Activated T-helper 1 cell treated with Interleukin-2 at 50 U/mL for 16 hours (primary cell): ENCODE data around the gene GALM.
"Not testable (repeated sequence)": the region's sequence is repeated elsewhere in the genome, so short reads cannot be mapped to it uniquely, and the experiment has no call there.

ENCODE experiments used
- DNase-seq: peaks from one replicate; pipeline ENCODE4 v3.0.0-alpha.2; 2020; ENCODE audit warnings: low read depth

Gene GALM

DNA sequence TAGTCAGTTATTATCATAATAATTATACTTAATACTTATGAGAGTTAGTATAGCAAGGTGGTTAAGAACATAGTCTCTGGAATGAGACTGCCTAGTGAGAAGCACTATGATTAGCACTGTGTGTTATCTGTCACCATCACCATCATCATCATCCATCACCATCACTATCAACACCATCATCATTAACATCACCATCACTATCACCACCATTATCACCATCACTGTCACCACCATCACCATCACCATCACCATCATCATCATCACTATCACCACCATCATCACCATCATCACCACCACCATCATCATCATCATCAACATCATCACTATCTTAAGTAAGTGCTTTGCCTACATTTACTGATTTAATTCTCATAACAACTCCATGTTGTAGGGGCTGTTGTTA lies 45.6 kb downstream of the GALM start:
- DNase-seq: no peak

GRCh38 chr2:38712413-38712812 lies 46.5 kb downstream of the GALM start:
- no peak for DNase-seq

DNA sequence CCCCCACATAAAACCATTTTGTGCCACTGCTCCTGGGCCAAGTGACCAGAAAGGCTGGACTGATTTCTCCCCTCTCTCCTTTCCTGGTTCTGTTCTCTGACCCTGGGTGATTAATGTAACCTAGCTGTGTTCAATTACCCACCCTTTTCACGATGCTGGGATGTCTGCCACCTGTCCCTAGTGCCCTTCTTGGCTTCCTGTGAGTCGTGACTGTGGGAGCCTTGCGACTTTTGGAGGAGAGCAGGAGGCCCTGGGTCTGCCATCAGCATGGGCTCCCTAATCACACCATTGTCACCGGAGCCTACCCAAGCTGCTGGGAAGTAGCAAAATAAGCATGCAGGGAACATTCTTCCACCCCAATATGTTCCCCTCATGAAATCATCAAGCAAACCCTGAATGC lies 47.0 kb downstream of the GALM start:
- DNase-seq: no peak

- no peak for DNase-seq
Measured at GRCh38 chr2:38713338-38713737, 47.4 kb downstream of the GALM start.

- not testable (repeated sequence) for DNase-seq
Measured at GRCh38 chr2:38714941-38715340, 49.0 kb downstream of the GALM start.

DNA sequence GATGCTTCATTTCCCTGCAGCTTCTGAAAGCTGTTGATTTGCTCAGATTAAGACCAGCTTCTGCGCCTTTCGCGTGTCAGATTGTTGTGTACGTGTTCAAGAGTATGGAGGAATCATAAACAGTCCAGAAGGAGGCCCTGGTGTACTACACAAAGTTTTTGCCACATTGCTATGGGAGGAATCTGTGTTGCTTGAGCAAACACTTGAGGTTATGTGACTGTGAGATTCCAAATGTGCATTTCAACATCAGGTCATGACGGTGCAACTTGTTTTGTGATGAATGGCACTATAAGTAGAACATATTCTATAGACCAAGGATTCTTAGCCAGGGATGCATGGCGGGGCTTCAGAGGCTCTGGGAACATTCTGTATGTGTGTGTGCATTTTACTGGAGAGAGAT lies 50.3 kb downstream of the GALM start:
- no peak for DNase-seq

GRCh38 chr2:38718601-38719000 lies 52.7 kb downstream of the GALM start:
- DNase-seq: no peak

- no peak for DNase-seq
Measured at GRCh38 chr2:38719706-38720105, 53.8 kb downstream of the GALM start.

- DNase-seq: no peak
Measured at GRCh38 chr2:38720613-38721241, 54.8 kb downstream of the GALM start.

- DNase-seq: no peak
Measured at GRCh38 chr2:38722271-38723061, 56.6 kb downstream of the GALM start.

DNA sequence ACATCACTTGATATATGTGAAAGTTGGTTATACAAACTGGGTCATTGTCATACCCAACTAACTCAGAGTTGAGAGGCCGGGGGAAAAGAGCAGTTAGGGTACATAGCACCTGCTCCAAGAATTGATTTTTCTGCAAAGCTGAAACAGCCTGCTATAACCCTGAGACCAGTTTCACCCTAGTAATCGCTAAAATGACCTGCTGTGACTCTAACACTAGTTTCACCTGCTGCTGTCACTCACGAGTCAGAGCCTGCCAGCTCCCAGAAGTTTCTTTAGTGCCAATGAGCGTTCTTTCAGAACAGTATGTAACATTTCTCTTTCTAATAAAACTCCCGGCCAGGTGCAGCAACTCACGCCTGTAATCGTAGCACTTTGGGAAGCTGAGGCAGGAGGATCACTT lies 57.3 kb downstream of the GALM start:
- no peak for DNase-seq

GRCh38 chr2:38727661-38728060 lies 61.7 kb downstream of the GALM start:
- no peak for DNase-seq

DNA sequence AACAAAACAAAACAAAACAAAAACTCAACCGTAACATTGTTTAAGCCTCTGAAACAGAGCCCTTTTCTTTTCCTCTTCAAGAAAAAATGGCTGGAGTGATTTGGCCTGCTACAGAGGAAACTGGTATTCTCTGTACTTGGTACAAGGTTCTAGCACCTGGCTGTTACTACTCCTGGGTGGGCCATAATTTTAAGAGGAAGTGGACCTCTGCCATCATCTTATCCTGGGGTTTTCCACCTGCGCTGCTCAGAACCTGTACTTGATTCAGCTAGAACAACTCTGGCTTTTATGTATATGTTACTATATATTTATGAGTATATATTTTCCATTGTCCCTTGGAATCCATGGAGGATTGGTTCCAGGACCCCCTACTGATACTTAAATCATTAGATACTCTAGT lies 62.8 kb downstream of the GALM start:
- DNase-seq: no peak

- no peak for DNase-seq
Measured at GRCh38 chr2:38731090-38731489, 65.2 kb downstream of the GALM start.

DNA sequence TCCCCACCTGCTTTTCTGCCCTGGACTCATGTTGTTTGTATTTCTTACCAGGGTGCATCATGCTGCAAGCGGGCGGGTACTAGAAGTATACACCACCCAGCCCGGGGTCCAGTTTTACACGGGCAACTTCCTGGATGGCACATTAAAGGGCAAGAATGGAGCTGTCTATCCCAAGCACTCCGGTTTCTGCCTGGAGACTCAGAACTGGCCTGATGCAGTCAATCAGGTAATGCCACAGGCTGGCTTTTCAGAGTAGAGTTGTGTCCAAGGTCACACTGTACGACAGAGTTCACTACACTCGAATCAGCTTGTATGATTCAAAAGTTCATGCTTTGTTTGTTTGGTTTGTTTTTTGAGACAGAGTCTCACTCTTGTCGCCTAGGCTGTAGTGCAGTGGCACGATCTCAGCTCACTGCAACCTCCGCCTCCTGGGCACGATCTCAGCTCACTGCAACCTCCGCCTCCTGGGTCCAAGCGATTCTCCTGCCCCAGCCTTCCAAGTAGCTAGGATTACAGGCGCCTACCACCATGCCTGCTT lies 65.8 kb downstream of the GALM start:
- no peak for DNase-seq

DNA sequence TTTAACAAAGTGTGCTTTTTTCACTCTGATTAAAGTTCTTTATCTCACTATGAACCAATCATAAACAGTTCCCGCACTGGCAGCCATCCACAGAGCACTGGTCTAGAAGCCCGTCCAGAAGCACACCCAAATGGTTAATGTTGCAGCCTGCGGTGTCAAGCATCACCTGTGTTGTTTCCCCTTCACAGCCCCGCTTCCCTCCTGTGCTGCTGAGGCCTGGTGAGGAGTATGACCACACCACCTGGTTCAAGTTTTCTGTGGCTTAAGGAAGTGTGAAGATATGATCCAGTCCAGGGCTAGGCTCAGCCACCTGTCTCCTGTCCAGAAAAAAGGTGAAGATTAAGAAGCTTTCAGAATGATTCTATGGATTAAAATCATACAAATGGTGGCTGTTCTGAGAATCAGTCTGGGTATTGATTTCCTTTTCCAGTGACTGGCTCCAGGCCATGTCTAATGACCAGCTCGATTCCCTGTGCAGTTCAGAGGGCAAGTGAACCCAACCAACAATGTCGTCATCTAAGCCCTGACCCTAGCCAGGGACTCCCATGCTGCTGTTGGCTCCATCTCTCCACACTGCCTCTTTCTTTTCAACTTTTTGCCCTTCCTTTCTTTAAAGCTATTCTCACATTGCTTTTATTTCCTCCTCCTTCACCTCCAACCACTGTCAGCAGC lies 67.5 kb downstream of the GALM start:
- DNase-seq: no peak

GRCh38 chr2:38734299-38735058 lies 68.6 kb downstream of the GALM start:
- DNase-seq: no peak

- DNase-seq: no peak
Measured at GRCh38 chr2:38735999-38736320, 70.0 kb downstream of the GALM start.

DNA sequence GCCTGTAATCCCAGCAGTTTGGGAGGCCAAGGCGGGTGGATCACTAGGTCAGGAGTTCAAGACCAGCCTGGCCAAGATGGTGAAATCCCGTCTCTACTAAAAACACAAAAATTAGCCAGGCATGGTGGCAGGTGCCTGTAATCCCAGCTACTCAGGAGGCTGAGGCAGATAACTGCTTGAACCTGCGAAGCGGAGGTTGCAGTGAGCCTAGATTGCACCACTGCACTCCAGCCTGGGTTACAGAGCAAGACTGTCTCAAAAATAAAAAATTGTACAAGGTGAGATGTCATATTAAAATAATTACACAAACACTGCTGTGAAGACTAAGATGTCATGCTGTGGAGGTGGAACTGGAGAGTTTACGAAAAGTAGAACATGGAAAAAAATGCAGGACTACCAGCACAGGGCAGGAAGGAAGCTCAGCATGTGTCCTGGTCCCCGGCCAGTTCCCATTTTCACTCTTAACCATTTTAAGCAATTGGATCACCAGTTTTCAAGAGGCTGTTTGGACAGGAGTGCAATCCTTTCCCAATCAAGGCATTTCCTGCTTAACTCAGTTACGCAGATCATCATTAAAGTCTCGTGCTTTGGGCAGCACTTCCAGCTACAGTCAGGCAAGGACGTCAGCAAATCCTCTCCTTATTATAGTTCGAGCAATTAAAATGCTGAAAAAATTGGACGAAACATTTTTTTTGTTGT lies 71.2 kb downstream of the GALM start:
- not testable (repeated sequence) for DNase-seq

DNA sequence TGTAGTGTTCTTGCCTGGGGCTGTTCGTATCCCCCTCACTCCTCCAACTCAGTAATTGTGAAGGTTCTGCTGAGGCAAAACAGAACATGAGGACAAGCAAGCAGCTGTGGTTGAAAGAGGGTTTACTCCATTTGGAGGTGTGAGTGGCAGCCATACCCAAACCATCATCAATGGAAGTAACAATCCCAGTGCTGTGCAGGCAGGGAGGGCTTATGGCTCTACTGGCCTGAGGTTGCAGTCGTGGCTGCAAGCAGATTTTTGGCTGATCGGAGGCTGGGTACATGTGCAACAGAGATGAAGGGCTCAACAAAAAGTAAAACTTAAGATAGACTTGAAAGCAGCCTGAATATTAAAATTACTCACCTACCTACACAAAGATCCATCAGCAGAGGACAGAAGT lies 72.0 kb downstream of the GALM start:
- no peak for DNase-seq

DNA sequence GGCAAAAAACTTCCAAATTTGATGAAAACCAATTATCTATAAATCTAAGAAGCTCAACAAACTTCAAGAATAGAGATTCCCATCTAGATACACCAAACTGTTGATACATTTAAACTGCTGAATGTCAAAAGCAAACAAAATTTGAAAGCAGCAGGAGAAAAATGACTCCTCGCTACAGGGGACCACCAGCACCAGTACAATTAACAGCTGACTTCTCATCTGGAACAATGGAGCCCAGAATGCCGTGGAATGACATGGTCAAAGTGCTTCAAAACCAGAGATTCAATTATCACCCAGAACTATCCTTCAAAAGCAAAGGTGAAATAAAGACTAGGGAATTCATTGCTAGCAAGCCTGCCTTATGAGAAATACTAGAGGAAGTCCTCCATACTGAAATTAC lies 73.6 kb downstream of the GALM start:
- DNase-seq: no peak
